Activated CD4-positive, alpha-beta T cell treated with anti-CD3 and anti-CD28 coated beads, Interleukin-2, amount 50 U/mL, for 48 hours (primary cell): ENCODE results near the gene NUMB.

Source experiments
- DNase-seq, 2 experiments: peaks; one replicate each; pipeline ENCODE4 v3.0.0-alpha.2; 2020

The NUMB gene

GRCh38 chr14:73225496-73225895 is 232.8 kb downstream of the NUMB start:
- no peak for DNase-seq
